HCT116 (cell line): ENCODE results near the gene CCDC184. TPM values are rescaled to one million over a fixed set of nuclear protein-coding genes. Genes with fewer than 3 reads are reported as not detected.
A peak's percentile ranks its signal among the peaks of the same experiment; 100 is the strongest.

Experiments
- ATAC-seq: fragments of 200-7000 bp; cut with Tn5 transposase; 2 replicates; pipeline ENCODE4 v1.9.1; 2020; ENCODE audit warnings: mild to moderate bottlenecking, moderate library complexity
- BruUV-seq: library from RNA; stranded (reverse); fragments of 400-500 nt; replicated peaks from 2 replicates; lab custom pipeline; 2021; lab: Mats Ljungman, UMichigan
- CTCF ChIA-PET: fragments of 300-600 bp; sonication (Branson Sonifier 250); formaldehyde crosslinking; loops from one replicate; lab custom pipeline; 2021; ENCODE audit warnings: antibody characterized with exemption; lab: Charles Lee
- POLR2A ChIA-PET: fragments of 300-600, 350-600 bp; sonication (Branson Sonifier 250); formaldehyde crosslinking; loops from one replicate; lab custom pipeline; 2021; ENCODE audit warnings: antibody characterized with exemption; lab: Charles Lee
- RAD21 ChIA-PET, 2 experiments: fragments of 300-600 bp; sonication (Branson Sonifier 250); formaldehyde crosslinking; loops; one replicate each; lab custom pipeline; 2023; ENCODE audit warnings: low total read pairs in 2 of 2; ENCODE audit not compliant: uncharacterized antibody in 2 of 2, unreplicated experiment in 2 of 2, low non-redundant PET in 1 of 2; lab: Charles Lee
- DNase-seq: peaks from one replicate; pipeline ENCODE4 v3.0.0-alpha.2; 2010; ENCODE audit warnings: low read depth, low spot score
- H2AFZ ChIP-seq: fragments of 200-600 bp; shearing (Covaris generic), sonication (generic); 2 replicates; pipeline ENCODE4 v1.6.1; 2017; ENCODE audit warnings: low read depth, mixed run types, mixed read lengths, antibody characterized with exemption, low read length; ENCODE audit not compliant: poor library complexity, severe bottlenecking
- H3K27ac ChIP-seq: 2 replicates; pipeline ENCODE4 v1.5.1; 2012; ENCODE audit warnings: low read depth, low read length
- H3K27me3 ChIP-seq: fragments of 200-600 bp; sonication (generic); 2 replicates; pipeline ENCODE4 v1.6.1; 2016; ENCODE audit warnings: mixed run types, low read length, mixed read lengths; ENCODE audit not compliant: insufficient read depth
- H3K36me3 ChIP-seq, 2 experiments: fragments of 200-500 bp in 1 of 2; fragments of 200-600 bp in 1 of 2; sonication (Bioruptor generic) in 1 of 2; sonication (generic) in 1 of 2; 2 replicates each; pipeline versions ENCODE4 v1.5.1 to v1.6.1; 2014 to 2016; ENCODE audit warnings: low read length in 2 of 2, inconsistent platforms in 1 of 2, mixed read lengths in 1 of 2, mixed run types in 1 of 2; ENCODE audit not compliant: insufficient read depth in 2 of 2, control insufficient read depth in 1 of 2
- H3K4me1 ChIP-seq, 2 experiments: fragments of 200-600 bp in 1 of 2; sonication (generic) in 1 of 2; 2 replicates each; pipeline versions ENCODE4 v1.5.1 to v1.6.1; 2012 to 2017; ENCODE audit warnings: low read length in 2 of 2, inconsistent platforms in 1 of 2, mild to moderate bottlenecking in 1 of 2, mixed read lengths in 1 of 2, mixed run types in 1 of 2, moderate library complexity in 1 of 2; ENCODE audit not compliant: insufficient read depth in 2 of 2, control insufficient read depth in 1 of 2
- H3K4me2 ChIP-seq: fragments of 200-600 bp; sonication (generic); 2 replicates; pipeline ENCODE4 v1.6.1; 2017; ENCODE audit warnings: mixed run types, low read length, mixed read lengths
- H3K4me3 ChIP-seq, 2 experiments: fragments of 200-600 bp in 1 of 2; sonication (generic) in 1 of 2; replicated peaks in 1 of 2; 2 replicates each; pipeline ENCODE4 v1.5.1; 2011 to 2016; ENCODE audit warnings: low read length in 2 of 2, control low read depth in 1 of 2, low read depth in 1 of 2, mild to moderate bottlenecking in 1 of 2, mixed read lengths in 1 of 2, mixed run types in 1 of 2
- H3K79me2 ChIP-seq: fragments of 200-600 bp; sonication (generic); 2 replicates; pipeline ENCODE4 v1.6.1; 2017; ENCODE audit warnings: mild to moderate bottlenecking, mixed run types, low read length, moderate library complexity, mixed read lengths; ENCODE audit not compliant: insufficient read depth
- H3K9ac ChIP-seq: fragments of 200-600 bp; sonication (generic); 2 replicates; pipeline ENCODE4 v1.6.1; 2016; ENCODE audit warnings: low read length, mixed read lengths
- H3K9me2 ChIP-seq: fragments of 200-600 bp; sonication (generic), shearing (Covaris generic); 2 replicates; pipeline ENCODE4 v1.6.1; 2017; ENCODE audit warnings: mixed run types, mild to moderate bottlenecking, moderate library complexity; ENCODE audit not compliant: insufficient read depth
- H3K9me3 ChIP-seq, 2 experiments: fragments of 200-500 bp in 1 of 2; fragments of 200-600 bp in 1 of 2; sonication (Bioruptor generic) in 1 of 2; sonication (generic) in 1 of 2; 2 replicates each; pipeline ENCODE4 v1.6.1; 2014 to 2017; ENCODE audit warnings: low read length in 2 of 2, mixed read lengths in 2 of 2, inconsistent platforms in 1 of 2, low read depth in 1 of 2, mild to moderate bottlenecking in 1 of 2, mixed run types in 1 of 2, moderate library complexity in 1 of 2; ENCODE audit not compliant: control insufficient read depth in 1 of 2, insufficient read depth in 1 of 2
- H4K20me1 ChIP-seq: fragments of 200-600 bp; sonication (generic), shearing (Covaris generic); 2 replicates; pipeline ENCODE4 v1.6.1; 2017; ENCODE audit warnings: mixed run types, mild to moderate bottlenecking, moderate library complexity; ENCODE audit not compliant: insufficient read depth
- EZH2 ChIP-seq: fragments of 200-600 bp; sonication (generic); IDR thresholded peaks from 2 replicates; pipeline ENCODE4 v1.6.1; 2017; ENCODE audit warnings: antibody characterized with exemption, mixed run types
- EZH2phosphoT487 ChIP-seq: fragments of 200-600 bp; IDR thresholded peaks from 2 replicates; pipeline ENCODE4 v1.6.1; 2018; ENCODE audit warnings: antibody characterized with exemption, borderline replicate concordance
- ZNF274 ChIP-seq: fragments of 200-500 bp; sonication (Bioruptor generic); IDR thresholded peaks from 2 replicates; pipeline ENCODE4 v1.6.1; 2014; ENCODE audit warnings: mild to moderate bottlenecking, low read depth, low read length, inconsistent platforms
- intact Hi-C: fragments of 100-400 bp; cut with micrococcal nuclease; formaldehyde crosslinking; loops from 2 replicates; pipeline ENCODE4 v1.10.0; 2022
- total RNA-seq: library from RNA; stranded (reverse); gene quantifications from one replicate; pipeline ENCODE4 v1.2.1, GENCODE V29; 2021; ENCODE audit not compliant: unreplicated experiment
- TF ChIP-seq, protein P1 (sequence below): IDR thresholded peaks from 2 replicates; pipeline ENCODE4 v1.6.1; 2012; ENCODE audit warnings: low read depth
- TF ChIP-seq, protein P2 (sequence below), 3 experiments: fragments of 200-600 bp in 1 of 3; sonication (generic) in 1 of 3; IDR thresholded peaks in 2 of 3; conservative IDR thresholded peaks in 1 of 3; 2 replicates each; pipeline ENCODE4 v1.5.1; 2012 to 2017; ENCODE audit warnings: low read depth in 2 of 3, low read length in 2 of 3, antibody characterized with exemption in 1 of 3, borderline replicate concordance in 1 of 3, control low read depth in 1 of 3, mild to moderate bottlenecking in 1 of 3, mixed read lengths in 1 of 3, mixed run types in 1 of 3, moderate library complexity in 1 of 3; ENCODE audit not compliant: insufficient read depth in 1 of 3
- TF ChIP-seq, protein P3 (sequence below): IDR thresholded peaks from 2 replicates; pipeline ENCODE4 v1.6.1; 2012

CCDC184 gene
- total RNA-seq, 1 experiment from 2014 or later: 0.34 TPM

DNA sequence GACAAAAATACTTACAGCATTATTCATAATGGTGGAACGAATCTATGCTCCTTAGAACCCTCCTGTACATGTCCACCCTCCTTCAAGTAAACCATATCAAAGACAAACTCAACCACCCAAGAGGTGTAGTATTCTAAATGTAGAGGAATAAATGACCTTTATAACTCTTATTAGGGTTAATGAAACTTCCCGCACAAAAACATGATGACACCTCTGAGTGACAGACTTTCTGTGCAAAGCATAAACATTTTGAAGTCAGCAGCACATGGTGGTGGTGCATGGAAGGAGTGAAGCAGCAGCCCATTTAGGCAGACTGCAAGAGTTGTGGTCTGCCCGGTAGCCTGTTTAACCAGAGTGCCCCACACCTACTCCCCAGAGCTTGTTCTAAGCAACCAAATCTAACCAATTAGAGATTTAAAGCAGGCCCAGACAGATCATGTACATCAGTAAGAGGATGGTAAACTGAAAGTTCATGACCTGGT is 25.5 kb upstream of the CCDC184 start:
- CTCF ChIA-PET: interaction anchor here (0.8 to 1.4 kb wide), 11 partner anchors 8 to 638 kb away, joined by 3 to 6 read pairs (median 4); partner anchors contain the start of gene VDR
- H2AFZ ChIP-seq: peak overlapping the region; percentile 53
- no peaks in the 10 kb centered on the region for H3K27me3 ChIP-seq
- peak overlapping the region; percentile 83 to 98 for H3K4me3 ChIP-seq
- ATAC-seq: peak; percentile 35
- peak overlapping the region; percentile 64 for H3K9ac ChIP-seq
- DNase-seq: no peak
- TF ChIP-seq EZH2phosphoT487: no peak
- TF ChIP-seq, protein P1, sequence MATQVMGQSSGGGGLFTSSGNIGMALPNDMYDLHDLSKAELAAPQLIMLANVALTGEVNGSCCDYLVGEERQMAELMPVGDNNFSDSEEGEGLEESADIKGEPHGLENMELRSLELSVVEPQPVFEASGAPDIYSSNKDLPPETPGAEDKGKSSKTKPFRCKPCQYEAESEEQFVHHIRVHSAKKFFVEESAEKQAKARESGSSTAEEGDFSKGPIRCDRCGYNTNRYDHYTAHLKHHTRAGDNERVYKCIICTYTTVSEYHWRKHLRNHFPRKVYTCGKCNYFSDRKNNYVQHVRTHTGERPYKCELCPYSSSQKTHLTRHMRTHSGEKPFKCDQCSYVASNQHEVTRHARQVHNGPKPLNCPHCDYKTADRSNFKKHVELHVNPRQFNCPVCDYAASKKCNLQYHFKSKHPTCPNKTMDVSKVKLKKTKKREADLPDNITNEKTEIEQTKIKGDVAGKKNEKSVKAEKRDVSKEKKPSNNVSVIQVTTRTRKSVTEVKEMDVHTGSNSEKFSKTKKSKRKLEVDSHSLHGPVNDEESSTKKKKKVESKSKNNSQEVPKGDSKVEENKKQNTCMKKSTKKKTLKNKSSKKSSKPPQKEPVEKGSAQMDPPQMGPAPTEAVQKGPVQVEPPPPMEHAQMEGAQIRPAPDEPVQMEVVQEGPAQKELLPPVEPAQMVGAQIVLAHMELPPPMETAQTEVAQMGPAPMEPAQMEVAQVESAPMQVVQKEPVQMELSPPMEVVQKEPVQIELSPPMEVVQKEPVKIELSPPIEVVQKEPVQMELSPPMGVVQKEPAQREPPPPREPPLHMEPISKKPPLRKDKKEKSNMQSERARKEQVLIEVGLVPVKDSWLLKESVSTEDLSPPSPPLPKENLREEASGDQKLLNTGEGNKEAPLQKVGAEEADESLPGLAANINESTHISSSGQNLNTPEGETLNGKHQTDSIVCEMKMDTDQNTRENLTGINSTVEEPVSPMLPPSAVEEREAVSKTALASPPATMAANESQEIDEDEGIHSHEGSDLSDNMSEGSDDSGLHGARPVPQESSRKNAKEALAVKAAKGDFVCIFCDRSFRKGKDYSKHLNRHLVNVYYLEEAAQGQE: no peak
- TF ChIP-seq EZH2: no peak
- TF ChIP-seq ZNF274: no peak
- TF ChIP-seq, protein P2, sequence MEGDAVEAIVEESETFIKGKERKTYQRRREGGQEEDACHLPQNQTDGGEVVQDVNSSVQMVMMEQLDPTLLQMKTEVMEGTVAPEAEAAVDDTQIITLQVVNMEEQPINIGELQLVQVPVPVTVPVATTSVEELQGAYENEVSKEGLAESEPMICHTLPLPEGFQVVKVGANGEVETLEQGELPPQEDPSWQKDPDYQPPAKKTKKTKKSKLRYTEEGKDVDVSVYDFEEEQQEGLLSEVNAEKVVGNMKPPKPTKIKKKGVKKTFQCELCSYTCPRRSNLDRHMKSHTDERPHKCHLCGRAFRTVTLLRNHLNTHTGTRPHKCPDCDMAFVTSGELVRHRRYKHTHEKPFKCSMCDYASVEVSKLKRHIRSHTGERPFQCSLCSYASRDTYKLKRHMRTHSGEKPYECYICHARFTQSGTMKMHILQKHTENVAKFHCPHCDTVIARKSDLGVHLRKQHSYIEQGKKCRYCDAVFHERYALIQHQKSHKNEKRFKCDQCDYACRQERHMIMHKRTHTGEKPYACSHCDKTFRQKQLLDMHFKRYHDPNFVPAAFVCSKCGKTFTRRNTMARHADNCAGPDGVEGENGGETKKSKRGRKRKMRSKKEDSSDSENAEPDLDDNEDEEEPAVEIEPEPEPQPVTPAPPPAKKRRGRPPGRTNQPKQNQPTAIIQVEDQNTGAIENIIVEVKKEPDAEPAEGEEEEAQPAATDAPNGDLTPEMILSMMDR (IDR thresholded peaks at IDR 0.05 in 2 of 3, conservative IDR thresholded peaks at IDR 0.05 in 1 of 3; ENCODE audit: borderline replicate concordance in 1 of 3, insufficient read depth in 1 of 3, low read depth in 2 of 3, low read length in 2 of 3): 0 out of 6 replicates have a peak, but pooled peaks of 1 of the 3 experiments have one; percentile 3
- TF ChIP-seq, protein P3, sequence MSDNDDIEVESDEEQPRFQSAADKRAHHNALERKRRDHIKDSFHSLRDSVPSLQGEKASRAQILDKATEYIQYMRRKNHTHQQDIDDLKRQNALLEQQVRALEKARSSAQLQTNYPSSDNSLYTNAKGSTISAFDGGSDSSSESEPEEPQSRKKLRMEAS: no peak; the same call in 1 of the 2 replicates
- POLR2A ChIA-PET: interaction anchor here (1.1 kb wide), 3 partner anchors 22 to 253 kb away, joined by 3 to 4 read pairs (median 4); partner anchors contain the start of gene VDR
- no TSS peak for BruUV-seq
- H3K79me2 ChIP-seq: 0 out of 2 replicates have a peak, but pooled peaks cover 4% of the 10 kb centered on the region
- no peaks in the 10 kb centered on the region for H4K20me1 ChIP-seq
- peak overlapping the region; percentile 83 for H3K4me2 ChIP-seq
- intact Hi-C loops: loop anchor here (5.0 kb wide), 1 partner anchor 51 kb away; the partner anchor contains the start of gene SENP1
- no peaks in the 10 kb centered on the region for H3K9me3 ChIP-seq
- H3K36me3 ChIP-seq: no peaks in the 10 kb centered on the region
- no peaks in the 10 kb centered on the region for H3K9me2 ChIP-seq
- RAD21 ChIA-PET: interaction anchor here in 1 of 2 experiments (1.0 kb wide), 1 partner anchor 319 kb away, joined by 3 read pairs; no protein-coding TSS in a partner anchor
- H3K4me1 ChIP-seq: peaks cover 8% of the 10 kb centered on the region in 2 experiments
- H3K27ac ChIP-seq: peak overlapping the region; percentile 36
